ENCODE data around the gene BTBD2. TPM values are rescaled to one million over a fixed set of nuclear protein-coding genes. Genes with fewer than 3 reads are reported as not detected.

The BTBD2 gene
- total and polyA plus RNA-seq, 2 of the 13 experiments (the other 11 are each of a cell fraction or from before 2014, with no cell fraction given): 28.1 to 45.3 TPM

DNA sequence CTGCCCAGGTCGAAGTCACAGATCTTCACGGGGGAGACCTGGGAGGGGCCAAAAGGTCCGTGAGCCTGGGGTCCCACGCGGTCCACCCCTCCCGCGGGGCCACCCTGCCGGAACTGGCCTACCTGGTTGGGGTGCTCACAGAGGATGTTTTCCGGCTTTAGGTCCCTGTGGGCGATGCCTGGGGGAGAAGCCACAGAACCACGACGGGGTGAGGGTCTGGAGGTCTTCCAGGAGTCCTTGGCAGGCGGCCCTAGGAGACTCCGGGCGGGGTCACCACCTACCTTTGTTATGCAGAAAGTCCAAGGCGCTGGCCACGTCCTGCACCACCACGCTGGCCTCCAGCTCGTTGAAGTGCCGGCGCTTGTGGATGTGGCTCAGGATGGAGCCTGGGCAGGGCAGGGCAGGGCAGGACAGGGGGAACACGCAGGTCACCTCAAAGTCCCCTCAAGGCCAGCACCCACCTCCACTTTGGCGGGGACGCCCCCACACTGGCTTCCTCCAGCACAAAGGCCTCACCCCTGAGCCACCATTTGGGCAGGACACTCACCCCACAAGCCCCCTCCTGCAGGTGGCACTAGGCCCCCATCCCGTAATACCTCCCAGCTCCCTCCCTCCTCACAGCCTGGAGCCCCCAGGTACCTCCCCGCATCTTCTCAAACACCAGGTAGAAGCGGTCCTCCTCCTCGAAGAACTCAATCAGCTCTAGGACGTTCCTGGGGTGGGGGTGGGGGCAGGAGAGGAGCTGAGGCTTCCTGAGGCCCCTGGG lies 27.2 kb upstream of the BTBD2 start (continued):
- TF ChIP-seq, protein P1, sequence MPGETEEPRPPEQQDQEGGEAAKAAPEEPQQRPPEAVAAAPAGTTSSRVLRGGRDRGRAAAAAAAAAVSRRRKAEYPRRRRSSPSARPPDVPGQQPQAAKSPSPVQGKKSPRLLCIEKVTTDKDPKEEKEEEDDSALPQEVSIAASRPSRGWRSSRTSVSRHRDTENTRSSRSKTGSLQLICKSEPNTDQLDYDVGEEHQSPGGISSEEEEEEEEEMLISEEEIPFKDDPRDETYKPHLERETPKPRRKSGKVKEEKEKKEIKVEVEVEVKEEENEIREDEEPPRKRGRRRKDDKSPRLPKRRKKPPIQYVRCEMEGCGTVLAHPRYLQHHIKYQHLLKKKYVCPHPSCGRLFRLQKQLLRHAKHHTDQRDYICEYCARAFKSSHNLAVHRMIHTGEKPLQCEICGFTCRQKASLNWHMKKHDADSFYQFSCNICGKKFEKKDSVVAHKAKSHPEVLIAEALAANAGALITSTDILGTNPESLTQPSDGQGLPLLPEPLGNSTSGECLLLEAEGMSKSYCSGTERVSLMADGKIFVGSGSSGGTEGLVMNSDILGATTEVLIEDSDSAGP (CRISPR knock-in tag; IDR thresholded peaks at IDR 0.05; ENCODE audit: borderline replicate concordance): peak; percentile 28; the same call in 1 of the 2 replicates
- TF ChIP-seq ZNF3 (CRISPR knock-in tag; IDR thresholded peaks at IDR 0.05) (no peak), ZNF652 (CRISPR knock-in tag; IDR thresholded peaks at IDR 0.05; ENCODE audit: borderline replicate concordance, low read depth) (no peak), U2AF2 (IDR thresholded peaks at IDR 0.05; ENCODE audit: low read depth, low read length) (no peak), TP53 (CRISPR knock-in tag; conservative IDR thresholded peaks at IDR 0.05) (no peak), RBFOX2 (IDR thresholded peaks at IDR 0.05; ENCODE audit: low read depth, low read length) (peak; percentile 54), HMG20A (CRISPR knock-in tag; IDR thresholded peaks at IDR 0.05; ENCODE audit: borderline replicate concordance) (no peak)

DNA sequence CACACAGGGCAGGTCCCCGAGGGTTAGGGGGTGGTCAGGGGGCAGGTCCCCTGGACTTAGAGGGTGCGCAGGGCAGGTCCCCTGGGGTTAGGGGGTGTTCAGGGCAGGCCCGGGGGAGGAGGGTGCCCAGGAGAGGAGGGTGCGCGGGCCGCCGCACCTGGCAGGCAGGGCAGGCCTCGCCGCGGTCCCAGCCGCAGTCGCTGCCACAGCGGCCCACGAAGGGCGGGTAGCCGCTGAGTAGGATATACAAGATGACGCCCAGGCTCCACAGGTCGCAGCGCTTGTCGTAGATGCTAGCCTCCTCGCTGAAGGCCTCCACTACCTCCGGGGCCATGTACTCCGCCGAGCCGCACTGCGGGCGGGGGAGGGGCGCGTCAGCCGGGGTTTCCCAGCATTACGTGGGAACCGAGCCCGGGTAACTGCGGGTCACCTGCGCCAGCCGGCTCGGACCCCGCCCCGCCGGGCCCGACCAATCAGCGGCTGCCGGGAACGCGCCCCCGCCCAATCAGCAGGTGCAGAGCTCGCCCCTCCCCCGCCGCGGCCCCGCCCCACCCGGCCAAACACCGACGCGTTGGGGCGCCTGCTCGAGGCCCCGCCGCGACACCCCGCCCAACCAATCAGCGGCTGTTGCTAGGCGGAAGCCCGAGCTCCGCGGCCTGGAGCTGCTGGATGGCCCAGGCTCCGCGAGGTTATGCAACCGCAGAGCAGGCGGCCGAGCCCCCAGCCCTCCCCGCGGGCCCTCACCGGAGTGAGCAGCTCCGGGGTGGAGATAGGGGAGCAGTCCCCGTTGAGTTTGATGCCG lies 26.4 kb upstream of the BTBD2 start:
- ATAC-seq (no peak), FAIRE-seq (no peak), DNase-seq (ENCODE audit: low spot score) (no peak)
- intact Hi-C loops (cut with micrococcal nuclease; ENCODE audit: unreplicated experiment): no loop called here
- no peaks in the 10 kb centered on the region for H3K27me3 ChIP-seq (ENCODE audit: control insufficient read depth in 1 of 2, insufficient read depth in 2 of 2, low read length in 2 of 2)
- no peak overlapping the region for H3K27ac ChIP-seq (ENCODE audit: extremely low read length, insufficient read depth, low read length)
- H4K20me1 ChIP-seq (ENCODE audit: insufficient read depth, low read length): peaks cover 11% of the 10 kb centered on the region; the same call in 1 of the 2 replicates
- peaks cover 21 to 57% of the 10 kb centered on the region in 2 experiments for H3K36me3 ChIP-seq (replicated peaks in 1 of 2; ENCODE audit: control insufficient read depth in 1 of 2, insufficient read depth in 2 of 2, low read length in 2 of 2)
- CTCF ChIA-PET (ENCODE audit: low intra/inter-chr PET ratio, low total read pairs): no interaction called here
- POLR2A ChIA-PET: interaction anchor here (1.2 to 1.5 kb wide), 2 partner anchors 10 to 18 kb away, joined by 4 to 5 read pairs; no protein-coding TSS in a partner anchor
- in situ Hi-C loops (cut with HindIII; ENCODE audit: extremely low pct_ligation_motif_present, low pct_unique_long_range_greater_than_20kb): no loop called here
- BruUV-seq (replicated peaks): no TSS peak
- 97% methylated on average over 34 of the region's 77 CpGs for WGBS (ENCODE audit: low lambda C conversion rate)
- H3K4me3 ChIP-seq (replicated peaks in 1 of 3; ENCODE audit: insufficient read depth in 1 of 3, low read depth in 2 of 3, low read length in 3 of 3): no peak overlapping the region
- peaks cover 2% of the 10 kb centered on the region for H3K4me1 ChIP-seq (ENCODE audit: insufficient read depth, low read length)
- H2AFZ ChIP-seq (ENCODE audit: low read length): no peak overlapping the region
- H3K9me3 ChIP-seq (ENCODE audit: low read length): no peaks in the 10 kb centered on the region
- no peak overlapping the region for H3K9ac ChIP-seq (ENCODE audit: insufficient read depth, low read depth, low read length)
- H3K4me2 ChIP-seq (ENCODE audit: low read depth, low read length): no peak overlapping the region
- H3K79me2 ChIP-seq (ENCODE audit: insufficient read depth, low read length): peaks cover 3% of the 10 kb centered on the region
- peak; percentile 47 for TF ChIP-seq NFYB (CRISPR knock-in tag; IDR thresholded peaks at IDR 0.05)
- 0 out of 2 replicates have a peak, but pooled peaks have one; percentile 29 for TF ChIP-seq CEBPB (IDR thresholded peaks at IDR 0.05; ENCODE audit: borderline replicate concordance, low read depth, low read length)
- peak; percentile 95 for TF ChIP-seq RFX5 (IDR thresholded peaks at IDR 0.05; ENCODE audit: low read depth, low read length)
- TF ChIP-seq RFXANK (CRISPR knock-in tag; IDR thresholded peaks at IDR 0.05): 0 out of 2 replicates have a peak, but pooled peaks have one; percentile 60
- TF ChIP-seq MAZ (IDR thresholded peaks at IDR 0.05; ENCODE audit: borderline replicate concordance, low read depth, low read length): 0 out of 2 replicates have a peak, but pooled peaks have one; percentile 25
- TF ChIP-seq MAZ (CRISPR knock-in tag; IDR thresholded peaks at IDR 0.05; ENCODE audit: low read depth): no peak
- TF ChIP-seq, protein P2, sequence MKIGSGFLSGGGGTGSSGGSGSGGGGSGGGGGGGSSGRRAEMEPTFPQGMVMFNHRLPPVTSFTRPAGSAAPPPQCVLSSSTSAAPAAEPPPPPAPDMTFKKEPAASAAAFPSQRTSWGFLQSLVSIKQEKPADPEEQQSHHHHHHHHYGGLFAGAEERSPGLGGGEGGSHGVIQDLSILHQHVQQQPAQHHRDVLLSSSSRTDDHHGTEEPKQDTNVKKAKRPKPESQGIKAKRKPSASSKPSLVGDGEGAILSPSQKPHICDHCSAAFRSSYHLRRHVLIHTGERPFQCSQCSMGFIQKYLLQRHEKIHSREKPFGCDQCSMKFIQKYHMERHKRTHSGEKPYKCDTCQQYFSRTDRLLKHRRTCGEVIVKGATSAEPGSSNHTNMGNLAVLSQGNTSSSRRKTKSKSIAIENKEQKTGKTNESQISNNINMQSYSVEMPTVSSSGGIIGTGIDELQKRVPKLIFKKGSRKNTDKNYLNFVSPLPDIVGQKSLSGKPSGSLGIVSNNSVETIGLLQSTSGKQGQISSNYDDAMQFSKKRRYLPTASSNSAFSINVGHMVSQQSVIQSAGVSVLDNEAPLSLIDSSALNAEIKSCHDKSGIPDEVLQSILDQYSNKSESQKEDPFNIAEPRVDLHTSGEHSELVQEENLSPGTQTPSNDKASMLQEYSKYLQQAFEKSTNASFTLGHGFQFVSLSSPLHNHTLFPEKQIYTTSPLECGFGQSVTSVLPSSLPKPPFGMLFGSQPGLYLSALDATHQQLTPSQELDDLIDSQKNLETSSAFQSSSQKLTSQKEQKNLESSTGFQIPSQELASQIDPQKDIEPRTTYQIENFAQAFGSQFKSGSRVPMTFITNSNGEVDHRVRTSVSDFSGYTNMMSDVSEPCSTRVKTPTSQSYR (CRISPR knock-in tag; IDR thresholded peaks at IDR 0.05; ENCODE audit: borderline replicate concordance): peak; percentile 44; the same call in 1 of the 2 replicates
- no peak for TF ChIP-seq TOE1 (CRISPR knock-in tag; IDR thresholded peaks at IDR 0.05)
- TF ChIP-seq, protein P3, sequence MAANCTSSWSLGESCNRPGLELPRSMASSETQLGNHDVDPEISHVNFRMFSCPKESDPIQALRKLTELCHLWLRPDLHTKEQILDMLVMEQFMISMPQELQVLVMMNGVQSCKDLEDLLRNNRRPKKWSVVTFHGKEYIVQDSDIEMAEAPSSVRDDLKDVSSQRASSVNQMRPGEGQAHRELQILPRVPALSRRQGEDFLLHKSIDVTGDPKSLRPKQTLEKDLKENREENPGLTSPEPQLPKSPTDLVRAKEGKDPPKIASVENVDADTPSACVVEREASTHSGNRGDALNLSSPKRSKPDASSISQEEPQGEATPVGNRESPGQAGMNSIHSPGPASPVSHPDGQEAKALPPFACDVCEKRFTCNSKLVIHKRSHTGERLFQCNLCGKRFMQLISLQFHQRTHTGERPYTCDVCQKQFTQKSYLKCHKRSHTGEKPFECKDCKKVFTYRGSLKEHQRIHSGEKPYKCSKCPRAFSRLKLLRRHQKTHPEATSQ (CRISPR knock-in tag; IDR thresholded peaks at IDR 0.05; ENCODE audit: borderline replicate concordance): no peak

Measured in HepG2 (cell line).